Left hindlimb (tissue), 1 donor: ENCODE measurements around the gene RPS6KC1.
A peak's percentile ranks its signal among the peaks of the same experiment; 100 is the strongest.
"Not testable (repeated sequence)": the region's sequence is repeated elsewhere in the genome, so short reads cannot be mapped to it uniquely, and the experiment has no call there.

ENCODE experiments used
- DNase-seq: peaks from one replicate; pipeline ENCODE4 v3.0.0-alpha.2; 2018

Gene RPS6KC1

GRCh38 chr1:213051127-213051880 lies at the start of gene RPS6KC1:
Gene RPS6KC1, plus strand, starts transcription at chr1:213051241. Its CDS starts 164 bp downstream, at chr1:213051405.
- DNase-seq: peak; percentile 85

GRCh38 chr1:213003256-213003655 lies 47.8 kb upstream of the RPS6KC1 start:
- no peak for DNase-seq

GRCh38 chr1:213008564-213008963 lies 42.5 kb upstream of the RPS6KC1 start:
- no peak for DNase-seq

- no peak for DNase-seq
Measured at GRCh38 chr1:213014642-213015041, 36.4 kb upstream of the RPS6KC1 start.

- DNase-seq: peak; percentile 97
Measured at GRCh38 chr1:213015099-213016050, 35.7 kb upstream of the RPS6KC1 start, which contains the start of gene ANGEL2. Gene ANGEL2, minus strand, starts transcription at chr1:213015867. Its CDS starts 196 bp downstream, at chr1:213015671.

GRCh38 chr1:213017447-213018273 lies 33.4 kb upstream of the RPS6KC1 start:
- no peak for DNase-seq

GRCh38 chr1:213019450-213019849 lies 31.6 kb upstream of the RPS6KC1 start:
- DNase-seq: no peak

GRCh38 chr1:213020016-213020415 lies 31.0 kb upstream of the RPS6KC1 start:
- DNase-seq: no peak

GRCh38 chr1:213027024-213027423 lies 24.0 kb upstream of the RPS6KC1 start:
- not testable (repeated sequence) for DNase-seq

GRCh38 chr1:213032651-213033050 lies 18.4 kb upstream of the RPS6KC1 start:
- no peak for DNase-seq

- no peak for DNase-seq
Measured at GRCh38 chr1:213034713-213035112, 16.3 kb upstream of the RPS6KC1 start.

- DNase-seq: no peak
Measured at GRCh38 chr1:213035573-213035972, 15.5 kb upstream of the RPS6KC1 start.

GRCh38 chr1:213041443-213041842 lies 9.6 kb upstream of the RPS6KC1 start:
- no peak for DNase-seq

GRCh38 chr1:213045321-213046226 lies 5.5 kb upstream of the RPS6KC1 start:
- not testable (repeated sequence) for DNase-seq

- DNase-seq: no peak
Measured at GRCh38 chr1:213049232-213049631, 1.8 kb upstream of the RPS6KC1 start.

- DNase-seq: no peak
Measured at GRCh38 chr1:213050745-213051126, 305 bp upstream of the RPS6KC1 start.

GRCh38 chr1:213051881-213052202 lies 801 bp downstream of the RPS6KC1 start:
- DNase-seq: no peak

GRCh38 chr1:213053455-213053854 lies 2.4 kb downstream of the RPS6KC1 start:
- no peak for DNase-seq

GRCh38 chr1:213054142-213054541 lies 3.1 kb downstream of the RPS6KC1 start:
- no peak for DNase-seq

GRCh38 chr1:213054733-213055591 lies 3.9 kb downstream of the RPS6KC1 start:
- no peak for DNase-seq

GRCh38 chr1:213055767-213056166 lies 4.7 kb downstream of the RPS6KC1 start:
- DNase-seq: no peak
